ENCODE data around the gene CSGALNACT2.

- TF ChIP-seq EZH2phosphoT487 (IDR thresholded peaks at IDR 0.05; ENCODE audit: low read depth, severe bottlenecking, unreplicated experiment): no peak
- TF ChIP-seq CTCF (IDR thresholded peaks at IDR 0.05; ENCODE audit: poor library complexity): no peak
Measured at GRCh38 chr10:43199088-43199683, 60.9 kb downstream of the CSGALNACT2 start.
